ENCODE data around the gene TSPAN17.
"Not testable (repeated sequence)": the region's sequence is repeated elsewhere in the genome, so short reads cannot be mapped to it uniquely, and the experiment has no call there.

Gene TSPAN17

GRCh38 chr5:176679365-176680225, 32.3 kb downstream of the TSPAN17 start:
- no peak for DNase-seq (ENCODE audit: low read depth in 2 of 2)

GRCh38 chr5:176680226-176680563, 32.9 kb downstream of the TSPAN17 start:
- DNase-seq (ENCODE audit: low read depth in 2 of 2), result no peak

- no peak for DNase-seq (ENCODE audit: low read depth in 2 of 2)
These were observed 34.8 kb downstream of the TSPAN17 start for GRCh38 chr5:176682016-176682531.

GRCh38 chr5:176685010-176685409, 37.7 kb downstream of the TSPAN17 start:
- DNase-seq (ENCODE audit: low read depth in 2 of 2), result no peak

GRCh38 chr5:176687247-176687646, 40.0 kb downstream of the TSPAN17 start:
- no peak for DNase-seq (ENCODE audit: low read depth in 2 of 2)

GRCh38 chr5:176687881-176688280, 40.6 kb downstream of the TSPAN17 start:
- DNase-seq (ENCODE audit: low read depth in 2 of 2), result no peak

GRCh38 chr5:176690911-176691310, 43.6 kb downstream of the TSPAN17 start:
- DNase-seq (ENCODE audit: low read depth in 2 of 2), result no peak

GRCh38 chr5:176691524-176691923, 44.2 kb downstream of the TSPAN17 start:
- no peak for DNase-seq (ENCODE audit: low read depth in 2 of 2)

- no peak for DNase-seq (ENCODE audit: low read depth in 2 of 2)
These were observed 45.0 kb downstream of the TSPAN17 start for GRCh38 chr5:176692326-176692725.

- DNase-seq (ENCODE audit: low read depth in 2 of 2), result no peak
These were observed 45.7 kb downstream of the TSPAN17 start for GRCh38 chr5:176692839-176693476.

GRCh38 chr5:176693477-176693851, 46.2 kb downstream of the TSPAN17 start:
- no peak for DNase-seq (ENCODE audit: low read depth in 2 of 2)

GRCh38 chr5:176694146-176694545, 46.9 kb downstream of the TSPAN17 start:
- no peak for DNase-seq (ENCODE audit: low read depth in 2 of 2)

GRCh38 chr5:176694631-176695030, 47.3 kb downstream of the TSPAN17 start:
- no peak for DNase-seq (ENCODE audit: low read depth in 2 of 2)

- DNase-seq (ENCODE audit: low read depth in 2 of 2), result no peak
These were observed 47.8 kb downstream of the TSPAN17 start for GRCh38 chr5:176695073-176695472.

- DNase-seq (ENCODE audit: low read depth in 2 of 2), result no peak
These were observed 50.1 kb downstream of the TSPAN17 start for GRCh38 chr5:176697267-176697933.

GRCh38 chr5:176697934-176698538, 50.8 kb downstream of the TSPAN17 start:
- no peak for DNase-seq (ENCODE audit: low read depth in 2 of 2)

- not testable (repeated sequence) for DNase-seq (ENCODE audit: low read depth in 2 of 2)
These were observed 52.2 kb downstream of the TSPAN17 start for GRCh38 chr5:176699446-176699845.

GRCh38 chr5:176700239-176700847, 53.1 kb downstream of the TSPAN17 start:
- no peak for DNase-seq (ENCODE audit: low read depth in 2 of 2)

GRCh38 chr5:176702671-176703641, 55.7 kb downstream of the TSPAN17 start:
- DNase-seq (ENCODE audit: low read depth in 2 of 2), result no peak

GRCh38 chr5:176703857-176704256, 56.6 kb downstream of the TSPAN17 start:
- no peak for DNase-seq (ENCODE audit: low read depth in 2 of 2)

GRCh38 chr5:176704355-176704754, 57.1 kb downstream of the TSPAN17 start:
- DNase-seq (ENCODE audit: low read depth in 2 of 2), result no peak
